GM12872 (cell line): ENCODE results near the gene EEIG1.

Experiments
- TF ChIP-seq, protein P1 (sequence below): IDR thresholded peaks from 3 replicates; pipeline ENCODE4 v1.5.1; 2011; ENCODE audit warnings: low read depth, mild to moderate bottlenecking, low read length, moderate library complexity; ENCODE audit not compliant: insufficient read depth

Gene EEIG1

GRCh38 chr9:127980706-127981558 is at the start of gene EEIG1:
TSS of gene EEIG1 (minus strand) at chr9:127980989. CDS start at chr9:127980137, 852 bp downstream.
- TF ChIP-seq, protein P1, sequence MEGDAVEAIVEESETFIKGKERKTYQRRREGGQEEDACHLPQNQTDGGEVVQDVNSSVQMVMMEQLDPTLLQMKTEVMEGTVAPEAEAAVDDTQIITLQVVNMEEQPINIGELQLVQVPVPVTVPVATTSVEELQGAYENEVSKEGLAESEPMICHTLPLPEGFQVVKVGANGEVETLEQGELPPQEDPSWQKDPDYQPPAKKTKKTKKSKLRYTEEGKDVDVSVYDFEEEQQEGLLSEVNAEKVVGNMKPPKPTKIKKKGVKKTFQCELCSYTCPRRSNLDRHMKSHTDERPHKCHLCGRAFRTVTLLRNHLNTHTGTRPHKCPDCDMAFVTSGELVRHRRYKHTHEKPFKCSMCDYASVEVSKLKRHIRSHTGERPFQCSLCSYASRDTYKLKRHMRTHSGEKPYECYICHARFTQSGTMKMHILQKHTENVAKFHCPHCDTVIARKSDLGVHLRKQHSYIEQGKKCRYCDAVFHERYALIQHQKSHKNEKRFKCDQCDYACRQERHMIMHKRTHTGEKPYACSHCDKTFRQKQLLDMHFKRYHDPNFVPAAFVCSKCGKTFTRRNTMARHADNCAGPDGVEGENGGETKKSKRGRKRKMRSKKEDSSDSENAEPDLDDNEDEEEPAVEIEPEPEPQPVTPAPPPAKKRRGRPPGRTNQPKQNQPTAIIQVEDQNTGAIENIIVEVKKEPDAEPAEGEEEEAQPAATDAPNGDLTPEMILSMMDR: no peak

DNA sequence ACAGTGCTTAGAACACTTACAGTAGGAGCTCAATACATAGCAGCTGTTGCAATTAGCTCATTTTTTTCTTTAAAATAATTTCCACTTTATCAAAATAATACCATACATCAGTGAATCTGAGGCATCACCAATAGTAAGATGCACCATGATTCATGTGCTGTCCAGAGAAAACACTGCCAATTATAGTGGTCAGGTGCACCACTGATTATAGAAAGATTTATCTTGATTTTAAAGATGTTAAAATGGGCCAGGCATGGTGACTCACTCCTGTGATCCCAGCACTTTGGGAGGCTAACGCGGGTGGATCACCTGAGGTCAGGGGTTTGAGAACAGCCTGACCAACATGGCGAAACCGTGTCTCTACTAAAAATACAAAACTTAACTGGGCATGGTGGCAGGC is 46.9 kb upstream of the EEIG1 start:
- TF ChIP-seq, protein P1: no peak

GRCh38 chr9:128026773-128027541 is 46.2 kb upstream of the EEIG1 start:
- TF ChIP-seq, protein P1: no peak

DNA sequence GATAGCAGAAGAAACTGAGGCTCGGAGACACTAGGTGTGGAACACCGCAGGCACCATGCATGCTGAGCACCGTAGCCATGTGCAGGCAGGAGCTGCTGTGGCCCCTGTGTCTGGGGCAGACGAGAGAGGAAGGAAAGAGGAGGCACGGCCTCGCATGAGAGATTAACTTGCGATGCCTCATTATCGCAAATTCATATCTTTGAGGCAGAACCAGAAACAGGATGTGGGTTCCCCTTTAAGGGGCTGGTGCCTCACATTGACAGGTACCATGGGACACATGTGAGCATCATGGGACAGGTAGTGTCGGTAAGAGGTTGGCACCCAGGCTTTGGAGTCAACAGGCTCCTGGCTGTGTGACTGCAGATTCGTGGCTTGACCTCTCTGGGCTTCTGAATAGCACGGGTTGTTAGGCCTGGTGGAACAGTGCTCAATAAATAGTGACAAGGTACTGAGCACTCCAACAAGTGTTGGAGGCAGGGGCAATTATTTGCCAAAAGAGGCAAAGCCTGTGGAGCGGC is 45.5 kb upstream of the EEIG1 start:
- TF ChIP-seq, protein P1: no peak

- TF ChIP-seq, protein P1: no peak
These were observed 44.9 kb upstream of the EEIG1 start for GRCh38 chr9:128025736-128026135.

GRCh38 chr9:128024761-128025308 is 44.0 kb upstream of the EEIG1 start:
- TF ChIP-seq, protein P1: no peak

DNA sequence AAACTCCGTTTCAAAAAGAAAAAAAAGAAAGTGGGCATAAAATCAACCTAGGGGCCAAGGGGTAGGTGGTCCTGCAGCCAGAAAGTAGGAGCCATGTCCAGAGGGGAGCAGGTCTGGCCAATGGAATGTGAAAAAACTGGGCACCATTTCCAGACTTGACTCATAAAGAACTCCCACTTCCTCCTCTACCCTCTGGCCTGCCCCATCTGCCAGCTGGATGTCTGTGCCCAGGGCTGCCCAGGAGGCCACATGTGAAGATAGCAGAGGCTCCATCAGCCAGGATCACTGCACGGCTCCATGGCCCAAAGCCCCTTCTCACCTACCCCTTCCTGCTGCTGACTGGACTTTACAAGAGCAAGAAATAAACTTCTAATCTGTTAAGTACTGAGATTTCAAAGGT is 42.1 kb upstream of the EEIG1 start:
- TF ChIP-seq, protein P1: no peak
